IPS-15b (cell line): ENCODE measurements around the gene RCE1.

Experiments used
- H3K27me3 ChIP-seq: one replicate; pipeline ENCODE4 v1.6.1; 2013; ENCODE audit warnings: low read length; ENCODE audit not compliant: control insufficient read depth, insufficient read depth
- H3K36me3 ChIP-seq: one replicate; pipeline ENCODE4 v1.6.1; 2013; ENCODE audit warnings: low read length; ENCODE audit not compliant: control insufficient read depth, insufficient read depth
- H3K4me1 ChIP-seq: one replicate; pipeline ENCODE4 v1.6.1; 2013; ENCODE audit warnings: mild to moderate bottlenecking, low read length; ENCODE audit not compliant: control insufficient read depth, insufficient read depth
- H3K4me3 ChIP-seq: one replicate; pipeline ENCODE4 v1.5.1; 2013; ENCODE audit warnings: low read depth, low read length
- H3K9ac ChIP-seq: one replicate; pipeline ENCODE4 v1.6.1; 2013; ENCODE audit warnings: low read depth, mild to moderate bottlenecking, low read length
- H3K9me3 ChIP-seq: one replicate; pipeline ENCODE4 v1.6.1; 2013; ENCODE audit warnings: mild to moderate bottlenecking, low read length; ENCODE audit not compliant: control insufficient read depth, insufficient read depth

RCE1 gene

GRCh38 chr11:66879000-66879399 is 35.8 kb downstream of the RCE1 start:
- H3K4me1 ChIP-seq, result no peaks in the 10 kb centered on the region
- H3K27me3 ChIP-seq, result no peaks in the 10 kb centered on the region
- H3K4me3 ChIP-seq, result no peak overlapping the region
- no peaks in the 10 kb centered on the region for H3K36me3 ChIP-seq
- H3K9me3 ChIP-seq, result no peaks in the 10 kb centered on the region
- H3K9ac ChIP-seq, result no peak overlapping the region

GRCh38 chr11:66879583-66879982 is 36.3 kb downstream of the RCE1 start:
- Histone ChIP-seq H3K4me3 (no peak overlapping the region), H3K4me1 (no peaks in the 10 kb centered on the region), H3K36me3 (no peaks in the 10 kb centered on the region), H3K9me3 (no peaks in the 10 kb centered on the region), H3K9ac (no peak overlapping the region), H3K27me3 (no peaks in the 10 kb centered on the region)

- no peaks in the 10 kb centered on the region for H3K36me3 ChIP-seq
- no peaks in the 10 kb centered on the region for H3K27me3 ChIP-seq
- H3K4me1 ChIP-seq, result no peaks in the 10 kb centered on the region
- H3K9me3 ChIP-seq, result no peaks in the 10 kb centered on the region
- no peak overlapping the region for H3K4me3 ChIP-seq
- H3K9ac ChIP-seq, result no peak overlapping the region
Measured at GRCh38 chr11:66879999-66880398, 36.8 kb downstream of the RCE1 start.

- H3K4me3 ChIP-seq, result no peak overlapping the region
- no peaks in the 10 kb centered on the region for H3K27me3 ChIP-seq
- no peak overlapping the region for H3K9ac ChIP-seq
- no peaks in the 10 kb centered on the region for H3K4me1 ChIP-seq
- H3K36me3 ChIP-seq, result no peaks in the 10 kb centered on the region
- no peaks in the 10 kb centered on the region for H3K9me3 ChIP-seq
Measured at GRCh38 chr11:66880496-66881450, 37.5 kb downstream of the RCE1 start.

- Histone ChIP-seq H3K9me3 (no peaks in the 10 kb centered on the region), H3K9ac (no peak overlapping the region), H3K4me3 (no peak overlapping the region), H3K36me3 (no peaks in the 10 kb centered on the region), H3K4me1 (no peaks in the 10 kb centered on the region), H3K27me3 (no peaks in the 10 kb centered on the region)
Measured at GRCh38 chr11:66881451-66881835, 38.2 kb downstream of the RCE1 start.

- no peaks in the 10 kb centered on the region for H3K36me3 ChIP-seq
- no peak overlapping the region for H3K4me3 ChIP-seq
- H3K27me3 ChIP-seq, result no peaks in the 10 kb centered on the region
- no peak overlapping the region for H3K9ac ChIP-seq
- no peaks in the 10 kb centered on the region for H3K4me1 ChIP-seq
- no peaks in the 10 kb centered on the region for H3K9me3 ChIP-seq
Measured at GRCh38 chr11:66881927-66882452, 38.7 kb downstream of the RCE1 start.

- no peak overlapping the region for H3K4me3 ChIP-seq
- H3K9ac ChIP-seq, result no peak overlapping the region
- no peaks in the 10 kb centered on the region for H3K36me3 ChIP-seq
- no peaks in the 10 kb centered on the region for H3K4me1 ChIP-seq
- H3K9me3 ChIP-seq, result no peaks in the 10 kb centered on the region
- H3K27me3 ChIP-seq, result no peaks in the 10 kb centered on the region
Measured at GRCh38 chr11:66882561-66883015, 39.3 kb downstream of the RCE1 start.

- no peaks in the 10 kb centered on the region for H3K27me3 ChIP-seq
- H3K36me3 ChIP-seq, result no peaks in the 10 kb centered on the region
- no peak overlapping the region for H3K9ac ChIP-seq
- H3K4me1 ChIP-seq, result no peaks in the 10 kb centered on the region
- H3K4me3 ChIP-seq, result no peak overlapping the region
- H3K9me3 ChIP-seq, result no peaks in the 10 kb centered on the region
Measured at GRCh38 chr11:66883016-66883965, 40.0 kb downstream of the RCE1 start.

- Histone ChIP-seq H3K9ac (no peak overlapping the region), H3K9me3 (no peaks in the 10 kb centered on the region), H3K36me3 (no peaks in the 10 kb centered on the region), H3K4me3 (no peak overlapping the region), H3K27me3 (no peaks in the 10 kb centered on the region), H3K4me1 (no peaks in the 10 kb centered on the region)
Measured at GRCh38 chr11:66884443-66884842, 41.2 kb downstream of the RCE1 start.

- H3K4me3 ChIP-seq, result no peak overlapping the region
- H3K9me3 ChIP-seq, result no peaks in the 10 kb centered on the region
- H3K9ac ChIP-seq, result no peak overlapping the region
- H3K36me3 ChIP-seq, result no peaks in the 10 kb centered on the region
- no peaks in the 10 kb centered on the region for H3K27me3 ChIP-seq
- H3K4me1 ChIP-seq, result peaks cover 3% of the 10 kb centered on the region
Measured at GRCh38 chr11:66885469-66885868, 42.2 kb downstream of the RCE1 start.

- Histone ChIP-seq H3K4me1 (peaks cover 3% of the 10 kb centered on the region), H3K4me3 (no peak overlapping the region), H3K9ac (no peak overlapping the region), H3K27me3 (no peaks in the 10 kb centered on the region), H3K36me3 (no peaks in the 10 kb centered on the region), H3K9me3 (no peaks in the 10 kb centered on the region)
Measured at GRCh38 chr11:66885950-66886440, 42.8 kb downstream of the RCE1 start.
